Mesodermal cell (in vitro differentiated cells): ENCODE measurements around the gene FOXRED2.

Experiments used
- H3K27ac ChIP-seq: 2 replicates; pipeline ENCODE4 v1.7.0; 2013; ENCODE audit warnings: mild to moderate bottlenecking, low read depth, low read length, moderate library complexity; ENCODE audit not compliant: severe bottlenecking
- H3K36me3 ChIP-seq: 2 replicates; pipeline ENCODE4 v1.7.1; 2013; ENCODE audit warnings: mild to moderate bottlenecking, low read length, moderate library complexity; ENCODE audit not compliant: control insufficient read depth, insufficient read depth
- H3K4me1 ChIP-seq: one replicate; pipeline ENCODE4 v1.7.1; 2013; ENCODE audit warnings: mild to moderate bottlenecking, low read length; ENCODE audit not compliant: insufficient read depth, control insufficient read depth, poor library complexity, severe bottlenecking
- H3K4me3 ChIP-seq: 2 replicates; pipeline ENCODE4 v1.7.0; 2013; ENCODE audit warnings: low read length, control low read depth, mild to moderate bottlenecking; ENCODE audit not compliant: insufficient read depth, poor library complexity, severe bottlenecking; ENCODE audit errors: extremely low read depth
- H3K9me3 ChIP-seq: 2 replicates; pipeline ENCODE4 v1.7.1; 2013; ENCODE audit warnings: mild to moderate bottlenecking, low read length, moderate library complexity; ENCODE audit not compliant: control insufficient read depth
- WGBS, 2 experiments: methylation state at CpG; one replicate each; pipeline ENCODE4 v1.1.5; 2013; ENCODE audit warnings: missing lambda C conversion rate in 2 of 2; ENCODE audit not compliant: insufficient coverage in 2 of 2; 5-methylcytosine and 5-hydroxymethylcytosine counted together

The FOXRED2 gene

GRCh38 chr22:36447632-36448031 is 59.2 kb downstream of the FOXRED2 start:
- no peaks in the 10 kb centered on the region for H3K36me3 ChIP-seq
- 89 to 100% methylated on average over 2 of the region's 2 CpGs for WGBS, 2 experiments
- H3K27ac ChIP-seq = no peak overlapping the region
- H3K4me3 ChIP-seq = no peak overlapping the region
- no peaks in the 10 kb centered on the region for H3K9me3 ChIP-seq
- H3K4me1 ChIP-seq = peaks cover 3% of the 10 kb centered on the region

GRCh38 chr22:36445158-36445668 is 61.6 kb downstream of the FOXRED2 start:
- H3K4me3 ChIP-seq = no peak overlapping the region
- WGBS, 2 experiments = 93 to 98% methylated on average over 7 of the region's 8 CpGs

GRCh38 chr22:36443198-36443770 is 63.6 kb downstream of the FOXRED2 start:
- Histone ChIP-seq H3K4me3 (no peak overlapping the region), H3K9me3 (no peaks in the 10 kb centered on the region), H3K36me3 (no peaks in the 10 kb centered on the region), H3K4me1 (peaks cover 11% of the 10 kb centered on the region), H3K27ac (no peak overlapping the region)
- 80 to 83% methylated on average over 4 of the region's 8 CpGs for WGBS, 2 experiments

More at GRCh38 chr22:36445158-36445668, 61.6 kb downstream of the FOXRED2 start:
- Histone ChIP-seq H3K9me3 (no peaks in the 10 kb centered on the region), H3K4me1 (peaks cover 5% of the 10 kb centered on the region), H3K27ac (no peak overlapping the region), H3K36me3 (no peaks in the 10 kb centered on the region)

GRCh38 chr22:36442506-36443197 is 64.2 kb downstream of the FOXRED2 start:
- Histone ChIP-seq H3K36me3 (no peaks in the 10 kb centered on the region), H3K4me3 (no peak overlapping the region), H3K27ac (no peak overlapping the region), H3K9me3 (no peaks in the 10 kb centered on the region), H3K4me1 (peaks cover 11% of the 10 kb centered on the region)
- 90 to 91% methylated on average over 6 to 8 of the region's 12 CpGs for WGBS, 2 experiments

GRCh38 chr22:36440429-36441002 is 66.3 kb downstream of the FOXRED2 start:
- no peak overlapping the region for H3K4me3 ChIP-seq
- WGBS, 2 experiments = 94 to 96% methylated on average over 2 to 5 of the region's 8 CpGs
- H3K36me3 ChIP-seq = no peaks in the 10 kb centered on the region
- peak overlapping the region; percentile 93 for H3K27ac ChIP-seq
- H3K9me3 ChIP-seq = no peaks in the 10 kb centered on the region
- peaks cover 16% of the 10 kb centered on the region for H3K4me1 ChIP-seq

- no peak overlapping the region for H3K4me3 ChIP-seq
- peaks cover 24% of the 10 kb centered on the region for H3K4me1 ChIP-seq
- no peaks in the 10 kb centered on the region for H3K36me3 ChIP-seq
- 76 to 78% methylated on average over 5 to 6 of the region's 6 CpGs for WGBS, 2 experiments
- no peaks in the 10 kb centered on the region for H3K9me3 ChIP-seq
- H3K27ac ChIP-seq = peak overlapping the region; percentile 93
These were observed 67.2 kb downstream of the FOXRED2 start for GRCh38 chr22:36439481-36440271.
